ENCODE measurements around the gene SPRTN.

DNA sequence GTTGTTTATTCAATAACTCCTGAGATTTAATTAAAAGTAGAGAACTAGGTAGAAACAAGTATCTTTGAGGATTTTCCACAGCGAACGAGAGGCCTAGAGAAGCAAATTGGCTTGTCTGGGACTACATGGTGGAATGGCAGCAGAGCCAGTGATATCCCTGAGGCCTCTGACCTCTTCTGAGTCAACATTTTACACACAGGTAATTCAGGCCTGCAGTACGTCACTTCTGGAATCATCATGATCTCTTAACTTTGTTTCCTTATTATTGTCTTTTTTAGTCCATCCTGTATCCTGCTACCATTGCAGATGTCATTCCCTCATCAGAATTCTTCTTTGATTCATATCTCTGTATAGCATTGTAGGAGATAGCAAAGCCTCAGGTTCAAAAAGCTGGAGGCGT, 9.9 kb downstream of the SPRTN start:
- TF ChIP-seq NRF1 (IDR thresholded peaks at IDR 0.05; ENCODE audit: low read depth, low read length): no peak
- TF ChIP-seq POLR2AphosphoS5 (IDR thresholded peaks at IDR 0.05; ENCODE audit: low read depth, low read length): no peak
- TF ChIP-seq SIN3A (IDR thresholded peaks at IDR 0.05; ENCODE audit: borderline replicate concordance, low read depth, low read length): no peak
- no peak for TF ChIP-seq TAF1 (IDR thresholded peaks at IDR 0.05; ENCODE audit: borderline replicate concordance, low read depth, low read length)
